ENCODE results near the gene FADS3. TPM values are rescaled to one million over a fixed set of nuclear protein-coding genes. Genes with fewer than 3 reads are reported as not detected.
A peak's percentile ranks its signal among the peaks of the same experiment; 100 is the strongest.

The FADS3 gene
- total and polyA plus RNA-seq, 2 of the 4 experiments (the other 2 are of a cell fraction), result 54.5 to 110 TPM

DNA sequence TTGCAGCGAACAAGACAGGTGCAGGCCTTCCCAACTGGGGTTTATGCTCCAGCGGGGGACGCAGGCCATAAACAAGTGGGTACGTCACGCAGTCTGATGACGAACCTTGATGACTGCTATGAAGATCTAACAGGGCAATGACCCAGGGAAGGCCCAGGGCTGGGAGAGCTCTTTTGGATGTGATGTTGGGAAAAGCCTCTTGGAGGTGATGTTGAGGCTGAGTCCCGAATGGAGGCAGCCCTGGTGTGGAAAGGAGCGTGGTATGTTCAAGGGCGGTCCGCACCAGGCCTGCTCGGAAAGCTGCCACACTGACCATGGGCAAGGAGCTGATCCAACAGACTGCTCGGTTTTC, 57.4 kb downstream of the FADS3 start:
- no peaks in the 10 kb centered on the region for H3K9me3 ChIP-seq (ENCODE audit: control insufficient read depth, insufficient read depth, low read length)
- H4K5ac ChIP-seq (ENCODE audit: low read depth, low read length), result no peak overlapping the region
- no peak overlapping the region for H3K9ac ChIP-seq (ENCODE audit: low read depth, low read length)
- H2BK15ac ChIP-seq (ENCODE audit: low read depth, low read length), result no peak overlapping the region
- no peak overlapping the region for H2BK20ac ChIP-seq (ENCODE audit: low read depth, low read length)
- dilution Hi-C loops (cut with HindIII; ENCODE audit: low sequenced_read_pairs, unreplicated experiment), result no loop called here
- CTCF ChIA-PET, result interaction anchor here (1.5 kb wide), 1 partner anchor 37 kb away, joined by 6 read pairs; no protein-coding TSS in a partner anchor
- H4K8ac ChIP-seq (ENCODE audit: low read depth in 2 of 2, low read length in 2 of 2), result peak overlapping the region in 1 of 2 experiments; percentile 83; a peak in 1 of 4 replicates
- no peak overlapping the region for H3K14ac ChIP-seq (replicated peaks; ENCODE audit: low read depth, low read length)
- H2BK5ac ChIP-seq (ENCODE audit: low read depth, low read length, poor library complexity, severe bottlenecking), result no peak overlapping the region
- DNase-seq (no peak), ATAC-seq (ENCODE audit: low read depth) (no peak)
- H3K27ac ChIP-seq (ENCODE audit: insufficient read depth, low read length), result no peak overlapping the region
- H3K56ac ChIP-seq (ENCODE audit: extremely low read depth, insufficient read depth, low read length), result no peak overlapping the region
- peak overlapping the region; percentile 87; the same call in 1 of the 2 replicates for H3K4ac ChIP-seq (ENCODE audit: low read depth, low read length)
- H2BK120ac ChIP-seq (ENCODE audit: low read depth, low read length), result peak overlapping the region; percentile 68; the same call in 1 of the 2 replicates
- no peak overlapping the region for H3K4me2 ChIP-seq (ENCODE audit: low read depth, low read length)
- H3K18ac ChIP-seq (ENCODE audit: low read depth, low read length), result no peak overlapping the region
- POLR2A ChIA-PET (ENCODE audit: unreplicated experiment), result no interaction called here
- WGBS, 2 experiments (ENCODE audit: extremely low coverage in 2 of 2, insufficient read length in 1 of 2), result 95% methylated on average over 8 of the region's 12 CpGs; no CpG with 5 or more reads in 1 of the 2 experiments
- H2AFZ ChIP-seq (replicated peaks; ENCODE audit: low read length, poor library complexity), result peak overlapping the region; percentile 26
- peaks cover 15% of the 10 kb centered on the region; the same call in 1 of the 2 replicates for H3K36me3 ChIP-seq (ENCODE audit: control insufficient read depth, insufficient read depth, low read length)
- no TSS peak for BruUV-seq (replicated peaks)
- H2AK5ac ChIP-seq (ENCODE audit: low read depth, low read length), result peak overlapping the region; percentile 16; the same call in 1 of the 2 replicates
- H3K9me1 ChIP-seq (ENCODE audit: insufficient read depth, low read length), result peaks cover 28% of the 10 kb centered on the region
- H2AK9ac ChIP-seq (replicated peaks; ENCODE audit: low read depth, low read length, poor library complexity), result peak overlapping the region; percentile 47
- TF ChIP-seq, protein P1, sequence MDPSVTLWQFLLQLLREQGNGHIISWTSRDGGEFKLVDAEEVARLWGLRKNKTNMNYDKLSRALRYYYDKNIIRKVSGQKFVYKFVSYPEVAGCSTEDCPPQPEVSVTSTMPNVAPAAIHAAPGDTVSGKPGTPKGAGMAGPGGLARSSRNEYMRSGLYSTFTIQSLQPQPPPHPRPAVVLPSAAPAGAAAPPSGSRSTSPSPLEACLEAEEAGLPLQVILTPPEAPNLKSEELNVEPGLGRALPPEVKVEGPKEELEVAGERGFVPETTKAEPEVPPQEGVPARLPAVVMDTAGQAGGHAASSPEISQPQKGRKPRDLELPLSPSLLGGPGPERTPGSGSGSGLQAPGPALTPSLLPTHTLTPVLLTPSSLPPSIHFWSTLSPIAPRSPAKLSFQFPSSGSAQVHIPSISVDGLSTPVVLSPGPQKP (IDR thresholded peaks at IDR 0.05; ENCODE audit: borderline replicate concordance, low read depth, low read length), result no peak
- TF ChIP-seq FOS (IDR thresholded peaks at IDR 0.05; ENCODE audit: low read depth, low read length) (no peak), BHLHE40 (IDR thresholded peaks at IDR 0.05; ENCODE audit: low read depth, low read length) (no peak), RFX5 (IDR thresholded peaks at IDR 0.05; ENCODE audit: low read depth, low read length) (no peak), SMC3 (IDR thresholded peaks at IDR 0.05; ENCODE audit: low read depth, low read length) (no peak), CEBPB (IDR thresholded peaks at IDR 0.05; ENCODE audit: low read depth, low read length) (no peak), USF2 (IDR thresholded peaks at IDR 0.05; ENCODE audit: low read depth, low read length) (no peak), POLR2A (IDR thresholded peaks at IDR 0.05; ENCODE audit: low read depth, low read length) (no peak), RAD21 (IDR thresholded peaks at IDR 0.05; ENCODE audit: low read length) (no peak), CHD1 (IDR thresholded peaks at IDR 0.05; ENCODE audit: low read depth, low read length) (no peak), MAFK (IDR thresholded peaks at IDR 0.05; ENCODE audit: low read depth, low read length) (no peak)
- no peak overlapping the region for H3K4me3 ChIP-seq (ENCODE audit: insufficient read depth, low read depth, low read length)
- peaks cover 15% of the 10 kb centered on the region; the same call in 1 of the 2 replicates for H3K4me1 ChIP-seq (ENCODE audit: control insufficient read depth, insufficient read depth, low read length)
- H3K27me3 ChIP-seq (ENCODE audit: control insufficient read depth, insufficient read depth, low read length), result no peaks in the 10 kb centered on the region
- in situ Hi-C loops (cut with MboI; ENCODE audit: low sequenced_read_pairs), result no loop called here
- peaks cover 19 to 87% of the 10 kb centered on the region in 2 experiments for H3K79me1 ChIP-seq (ENCODE audit: low read depth in 1 of 2, low read length in 2 of 2)
- 0 out of 2 replicates have a peak overlapping the region, but pooled peaks have one; percentile 80 for H3K23ac ChIP-seq (ENCODE audit: low read depth, low read length)
- intact Hi-C loops (cut with micrococcal nuclease), result no loop called here
- no peak overlapping the region for H4K91ac ChIP-seq (ENCODE audit: insufficient read depth, low read depth, low read length)
- H4K20me1 ChIP-seq (ENCODE audit: insufficient read depth, low read length), result peaks cover 53% of the 10 kb centered on the region; the same call in 1 of the 2 replicates
